NCI-H146 treated with DMSO at 0.1 percent for 48 hours (cell line): ENCODE measurements around the gene COX4I1.
A peak's percentile ranks its signal among the peaks of the same experiment; 100 is the strongest.
"Not testable (repeated sequence)": the region's sequence is repeated elsewhere in the genome, so short reads cannot be mapped to it uniquely, and the experiment has no call there.

ENCODE experiments used
- DNase-seq: peaks from one replicate; lab custom pipeline; 2025; ENCODE audit not compliant: unreplicated experiment; lab: John Stamatoyannopoulos, UW

The COX4I1 gene

DNA sequence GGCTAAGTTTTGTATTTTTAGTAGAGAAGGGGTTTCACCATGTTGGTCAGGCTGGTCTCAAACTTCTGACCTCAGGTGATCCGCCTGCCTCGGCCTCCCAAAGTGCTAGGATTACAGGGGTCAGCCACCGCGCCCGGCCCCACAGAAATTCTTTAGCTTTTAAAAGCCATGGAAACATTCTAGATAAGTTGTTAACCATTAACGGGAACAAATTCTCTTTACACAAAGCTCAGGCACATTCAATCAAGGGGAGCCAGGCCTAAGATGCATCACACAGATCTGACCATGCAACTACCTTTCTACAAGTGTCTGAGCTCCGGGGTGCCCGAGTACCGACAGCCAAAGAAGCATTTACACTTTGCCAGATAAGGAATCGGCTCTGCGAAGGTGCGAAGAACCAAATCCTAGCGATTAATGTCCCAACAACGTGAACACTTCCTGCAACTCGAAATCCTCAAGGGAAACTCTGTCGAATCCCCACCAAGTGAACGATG lies 1.2 kb upstream of the COX4I1 start:
- no peak for DNase-seq

DNA sequence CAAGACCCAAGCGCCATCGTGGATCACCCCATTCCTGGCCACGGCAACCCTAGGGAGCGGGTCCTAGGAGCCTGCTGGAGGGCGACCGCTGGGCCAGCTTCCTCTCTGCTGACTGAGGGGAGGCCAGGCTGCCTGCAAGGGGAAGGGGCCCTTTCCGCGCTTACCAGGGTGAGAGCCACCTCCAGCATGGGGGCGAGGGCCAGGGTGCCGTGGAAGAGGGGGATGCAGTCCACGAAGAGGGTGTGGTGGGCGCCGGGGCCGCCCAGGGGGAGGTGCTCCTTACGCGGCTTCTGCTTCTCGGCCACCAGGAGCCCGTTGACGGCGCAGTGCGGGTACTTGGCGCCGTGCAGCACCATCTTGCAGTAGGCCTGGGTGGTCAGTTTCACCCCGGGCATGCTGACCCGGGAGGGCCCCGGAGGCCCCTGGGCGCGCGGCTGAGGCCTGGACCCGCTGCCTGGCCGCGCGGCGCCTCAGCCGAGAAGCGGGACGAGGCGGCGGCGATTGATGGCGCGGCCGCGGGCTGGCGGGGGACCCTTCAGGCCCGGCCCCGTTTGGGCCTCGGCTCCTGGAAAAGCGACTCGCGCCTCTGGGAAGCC lies 496 bp upstream of the COX4I1 start:
- no peak for DNase-seq

DNA sequence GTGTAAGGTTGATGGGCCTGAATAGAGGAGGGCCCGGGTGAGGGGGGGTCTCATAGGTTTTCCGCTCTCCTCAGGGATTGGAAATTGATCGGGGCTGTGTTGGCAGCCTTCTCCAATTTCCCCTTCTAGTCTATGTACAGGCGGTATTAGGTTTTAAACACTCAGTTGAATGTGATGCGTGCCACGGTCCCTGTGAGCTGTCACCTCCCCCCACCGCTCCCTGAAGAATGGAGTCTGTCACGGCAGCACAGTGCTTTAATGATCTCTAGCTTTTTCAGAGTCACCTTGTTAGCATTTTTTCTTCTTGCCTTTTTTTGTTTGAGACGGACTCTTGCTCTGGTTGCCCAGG lies 800 bp downstream of the COX4I1 start:
- DNase-seq = peak; percentile 18

DNA sequence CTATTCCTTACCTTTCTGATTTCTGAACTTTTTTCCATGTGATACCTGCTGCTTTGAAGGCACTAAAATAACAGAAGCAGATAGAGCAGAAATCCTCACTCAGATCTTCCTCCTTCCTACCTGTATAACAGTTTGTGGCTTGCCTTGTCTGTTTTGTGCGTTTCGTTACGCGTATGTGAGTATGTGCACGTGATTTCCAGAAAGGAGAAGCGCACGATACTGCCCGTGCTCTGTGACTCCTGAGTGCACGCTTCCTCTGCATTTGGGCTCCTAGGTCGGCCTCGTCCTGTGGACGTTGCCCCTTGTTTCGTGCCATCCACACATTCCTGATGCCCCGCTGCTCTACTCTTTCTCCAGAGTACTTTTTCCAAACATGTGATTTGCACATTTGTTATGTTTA lies 4.1 kb downstream of the COX4I1 start:
- DNase-seq = no peak

DNA sequence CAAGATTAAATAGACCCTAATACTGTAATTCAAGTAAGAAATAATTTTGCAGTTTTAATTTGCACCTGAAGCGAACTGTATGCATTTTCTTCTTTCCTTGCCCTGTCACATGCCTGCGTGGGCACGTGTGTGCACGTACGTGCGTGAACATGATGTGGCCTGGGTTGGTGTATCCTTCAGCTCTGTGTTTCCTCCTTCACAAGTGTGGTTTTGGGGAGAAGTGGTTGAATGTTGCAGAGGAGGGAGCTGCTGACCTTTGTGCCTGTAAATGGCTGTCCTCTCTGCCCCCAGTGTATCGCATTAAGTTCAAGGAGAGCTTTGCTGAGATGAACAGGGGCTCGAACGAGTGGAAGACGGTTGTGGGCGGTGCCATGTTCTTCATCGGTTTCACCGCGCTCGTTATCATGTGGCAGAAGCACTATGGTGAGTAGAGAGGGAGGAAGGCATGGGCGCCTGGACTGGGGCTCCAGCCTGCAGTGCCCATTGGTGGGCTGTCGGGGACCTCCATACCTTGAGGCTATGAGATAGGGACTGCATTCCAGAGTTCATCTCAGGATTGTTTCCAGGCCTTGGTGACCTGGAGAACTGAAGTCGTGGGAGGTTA lies 6.0 kb downstream of the COX4I1 start:
- DNase-seq = no peak

DNA sequence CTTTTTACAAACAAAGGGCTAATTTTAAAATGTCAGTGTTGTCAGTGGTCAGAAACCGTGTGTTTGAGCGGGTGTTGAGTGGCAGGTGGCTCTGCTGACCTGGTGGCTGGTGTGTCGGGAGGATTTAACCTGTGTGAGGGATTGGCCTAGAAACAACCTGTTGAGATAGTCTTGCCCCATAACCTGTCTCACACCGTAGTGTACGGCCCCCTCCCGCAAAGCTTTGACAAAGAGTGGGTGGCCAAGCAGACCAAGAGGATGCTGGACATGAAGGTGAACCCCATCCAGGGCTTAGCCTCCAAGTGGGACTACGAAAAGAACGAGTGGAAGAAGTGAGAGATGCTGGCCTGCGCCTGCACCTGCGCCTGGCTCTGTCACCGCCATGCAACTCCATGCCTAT lies 7.0 kb downstream of the COX4I1 start:
- DNase-seq = no peak

DNA sequence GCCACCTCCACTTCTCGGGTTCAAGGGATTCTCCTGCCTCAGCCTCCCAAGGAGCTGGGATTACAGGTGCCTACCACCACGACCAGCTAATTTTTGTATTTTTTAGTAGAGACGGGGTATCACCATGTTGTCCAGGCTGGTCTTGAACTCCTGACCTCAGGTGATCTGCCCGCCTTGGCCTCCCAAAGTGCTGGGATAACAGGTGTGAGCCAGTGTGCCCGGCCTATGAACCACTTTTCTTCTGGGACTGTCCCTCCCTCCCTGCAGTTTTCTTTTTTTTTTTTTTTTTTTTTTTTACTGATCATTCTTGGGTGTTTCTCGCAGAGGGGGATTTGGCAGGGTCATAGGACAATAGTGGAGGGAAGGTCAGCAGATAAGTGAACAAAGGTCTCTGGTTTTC lies 7.8 kb downstream of the COX4I1 start:
- not testable (repeated sequence) for DNase-seq

DNA sequence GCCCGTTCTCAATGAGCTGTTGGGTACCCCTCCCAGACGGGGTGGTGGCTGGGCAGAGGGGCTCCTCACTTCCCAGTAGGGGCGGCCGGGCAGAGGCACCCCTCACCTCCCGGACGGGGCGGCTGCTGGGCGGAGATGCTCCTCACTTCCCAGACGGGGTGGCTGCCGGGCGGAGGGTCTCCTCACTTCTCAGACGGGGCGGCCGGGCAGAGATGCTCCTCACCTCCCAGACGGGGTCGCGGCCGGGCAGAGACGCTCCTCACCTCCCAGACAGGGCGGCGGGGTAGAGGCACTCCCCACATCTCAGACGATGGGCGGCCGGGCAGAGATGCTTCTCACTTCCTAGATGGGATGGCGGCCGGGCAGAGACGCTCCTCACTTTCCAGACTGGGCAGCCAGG lies 8.6 kb downstream of the COX4I1 start:
- DNase-seq = not testable (repeated sequence)

DNA sequence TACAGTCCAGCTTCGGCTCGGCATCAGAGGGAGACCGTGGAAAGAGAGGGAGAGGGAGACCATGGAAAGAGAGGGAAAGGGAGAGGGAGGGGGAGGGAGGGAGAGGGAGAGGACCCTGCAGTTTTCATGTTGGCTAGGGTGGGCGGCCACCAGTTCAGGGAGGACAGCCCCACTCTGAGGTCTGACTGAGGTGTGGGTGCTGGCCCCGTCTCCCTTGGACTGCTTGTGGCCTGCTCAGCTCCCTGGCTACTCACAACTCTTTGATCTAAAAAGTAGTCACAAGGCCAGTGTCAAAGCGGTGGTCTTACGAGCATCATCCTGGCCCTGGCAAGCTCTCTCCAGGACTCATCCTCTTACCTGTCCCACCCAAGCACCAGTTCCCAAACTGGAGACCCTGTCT lies 9.4 kb downstream of the COX4I1 start:
- DNase-seq = no peak

DNA sequence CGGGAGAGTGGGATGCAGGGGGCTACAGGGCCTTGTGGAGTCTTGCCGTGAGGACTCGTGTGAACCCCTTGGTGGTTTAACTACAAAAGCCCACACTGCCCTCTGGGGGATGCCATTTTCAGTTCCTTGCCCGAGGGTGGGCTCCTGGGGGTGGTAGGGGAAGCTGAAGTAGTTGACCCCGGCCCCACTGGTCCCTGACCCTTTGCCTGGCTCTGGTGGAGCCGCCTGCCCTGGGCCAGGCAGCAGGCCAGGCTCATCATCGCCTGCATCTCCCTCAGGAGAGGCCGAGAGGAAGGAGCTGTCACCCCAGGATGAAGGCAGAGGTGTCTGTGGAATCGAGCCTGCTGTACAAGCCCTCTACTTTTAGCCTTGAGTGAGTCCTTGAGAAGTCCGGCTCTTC lies 10.2 kb downstream of the COX4I1 start:
- DNase-seq = no peak

DNA sequence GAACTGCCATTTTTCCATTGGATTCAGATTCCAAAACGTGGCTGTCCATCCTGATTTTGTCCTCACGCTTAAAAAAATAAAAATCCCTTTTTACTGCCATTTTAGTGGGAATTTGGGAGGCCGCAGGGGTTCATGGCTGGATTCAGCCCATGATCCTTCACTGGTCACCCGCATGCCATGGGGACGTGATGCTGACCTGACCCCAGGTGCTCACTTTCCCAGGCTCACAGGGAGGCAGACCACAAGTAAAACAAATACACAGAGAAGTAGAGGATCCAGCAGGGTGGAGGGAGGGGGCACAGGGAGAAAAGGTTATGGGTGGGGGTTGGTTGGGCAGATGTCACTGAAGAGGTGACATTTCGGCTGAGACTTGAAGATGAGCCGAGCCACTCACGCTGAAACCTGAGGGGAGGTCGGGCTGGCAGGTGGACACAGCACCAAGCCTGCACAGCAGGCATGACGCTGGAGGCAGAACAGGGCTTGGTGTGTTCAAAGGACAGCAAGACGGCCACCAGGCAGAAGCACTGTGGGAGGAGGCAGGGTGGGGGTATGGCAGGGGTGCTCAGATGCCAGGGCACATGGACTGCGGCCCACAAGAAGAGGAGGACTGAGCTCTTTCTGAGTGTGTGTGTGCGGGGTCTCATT lies 10.7 kb downstream of the COX4I1 start:
- DNase-seq = no peak

DNA sequence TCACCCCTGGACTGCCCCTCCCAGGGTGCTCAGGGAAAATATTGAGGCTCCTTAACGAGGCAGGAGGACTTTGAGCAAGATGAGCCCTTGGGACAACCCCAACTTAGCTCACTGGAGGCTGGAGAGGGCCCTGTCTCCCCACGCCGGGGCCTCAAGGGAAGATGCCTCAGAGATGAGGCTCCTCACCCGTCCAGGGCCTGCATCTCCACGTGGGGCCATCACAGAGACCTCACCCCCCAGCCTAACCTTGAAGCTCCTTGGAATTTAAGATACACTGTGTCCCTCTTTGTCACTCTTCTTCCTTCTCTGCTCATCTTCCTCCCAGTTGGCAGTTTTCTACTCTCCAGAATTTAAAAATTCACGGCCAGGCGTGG lies 11.2 kb downstream of the COX4I1 start:
- DNase-seq = no peak

DNA sequence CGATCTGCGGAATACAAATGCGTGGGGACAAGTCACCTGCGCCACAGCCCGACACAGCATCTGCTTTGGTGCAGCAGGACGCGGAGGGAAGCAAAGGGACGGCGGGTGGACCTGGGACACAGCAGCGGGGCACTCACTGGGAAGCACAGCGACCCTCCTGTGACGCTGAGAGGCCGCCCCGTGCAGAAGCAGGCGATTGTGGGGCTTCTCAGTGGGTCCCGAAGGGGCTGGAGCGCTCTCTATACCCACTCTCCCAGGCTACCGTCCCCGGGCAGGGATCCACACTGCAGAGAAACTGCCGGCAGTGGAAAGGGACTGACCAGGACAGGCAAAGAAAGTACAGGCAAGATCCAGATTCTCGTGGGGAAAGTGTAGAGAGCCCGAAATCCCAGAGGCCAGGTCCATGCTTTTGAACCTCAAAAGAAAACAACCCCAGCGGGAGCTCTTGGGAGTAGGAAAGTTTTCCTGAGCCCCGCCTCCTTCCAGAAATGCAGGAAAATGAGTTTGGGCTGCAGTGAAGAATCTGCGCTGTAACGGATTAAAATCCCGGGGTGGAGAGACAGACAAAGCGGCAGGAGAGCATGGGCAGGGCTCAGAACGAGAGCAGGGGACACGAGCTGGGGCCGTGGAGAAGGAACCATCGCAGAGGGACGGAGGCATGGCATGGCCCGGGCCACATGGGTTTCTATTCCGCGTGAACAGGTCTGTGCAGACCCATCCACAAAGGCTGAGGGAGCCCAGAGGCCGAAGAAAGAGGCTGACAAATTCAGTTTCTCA lies 12.7 kb downstream of the COX4I1 start:
- no peak for DNase-seq

DNA sequence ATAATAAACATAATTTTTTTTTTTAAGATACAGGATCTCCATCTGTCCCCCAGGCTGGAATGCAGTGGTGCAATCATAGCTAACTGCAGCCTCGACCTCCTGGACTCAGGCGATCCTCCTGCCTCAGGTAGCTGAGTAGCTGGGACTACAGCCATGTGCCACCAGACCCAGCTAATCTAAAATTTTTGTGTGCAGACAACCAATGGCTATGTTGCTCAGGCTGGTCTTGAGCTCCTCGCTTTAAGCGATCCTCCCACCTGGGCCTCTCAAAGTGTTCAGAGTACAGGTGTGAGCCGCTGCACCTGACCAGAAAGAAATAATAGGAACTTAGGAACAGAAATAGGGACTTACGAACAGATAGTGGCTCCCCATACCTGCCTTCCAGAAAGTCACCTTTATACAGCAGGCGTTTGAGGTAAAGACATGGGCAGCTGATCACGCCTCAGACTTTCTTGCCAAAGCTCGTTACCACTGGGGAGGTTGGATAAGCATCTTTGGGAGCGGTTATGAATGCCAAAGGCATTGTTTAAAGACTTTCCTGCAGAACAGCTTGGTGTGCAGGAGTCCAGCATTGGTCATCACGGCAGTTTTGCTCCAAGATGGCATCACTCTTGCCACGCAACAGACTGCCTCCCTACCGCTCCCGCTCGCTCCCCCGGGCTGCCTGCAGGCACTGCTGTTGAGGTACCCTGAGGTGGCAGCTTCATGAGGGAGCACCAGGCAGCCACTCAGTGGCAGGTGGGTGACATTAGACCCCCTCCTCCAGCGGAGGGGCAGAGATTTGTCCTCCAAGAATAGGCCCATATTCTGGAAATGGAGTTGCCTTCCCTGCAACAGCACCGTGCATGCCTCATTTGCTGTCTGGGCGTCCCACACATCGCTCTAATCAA lies 13.6 kb downstream of the COX4I1 start:
- DNase-seq = no peak

DNA sequence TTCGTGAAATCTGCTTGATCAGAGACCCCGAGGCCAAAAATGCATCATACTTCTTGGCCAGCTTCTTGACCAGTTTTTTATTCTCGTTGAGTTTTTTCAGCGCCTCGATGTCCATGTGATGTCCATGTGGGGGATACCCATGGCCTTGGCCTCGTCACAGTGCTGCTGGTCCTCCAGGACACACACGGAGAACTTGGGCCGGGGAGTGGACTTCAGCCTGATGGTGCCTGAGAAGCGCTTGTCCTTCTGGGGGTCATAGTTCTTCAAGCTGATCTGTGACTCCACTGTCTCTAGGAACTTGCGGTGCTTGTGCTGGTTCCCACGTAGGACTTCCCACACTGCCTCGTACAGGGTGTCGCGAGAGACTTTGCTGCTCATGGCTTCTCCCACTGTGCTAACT lies 16.7 kb downstream of the COX4I1 start:
- DNase-seq = no peak

DNA sequence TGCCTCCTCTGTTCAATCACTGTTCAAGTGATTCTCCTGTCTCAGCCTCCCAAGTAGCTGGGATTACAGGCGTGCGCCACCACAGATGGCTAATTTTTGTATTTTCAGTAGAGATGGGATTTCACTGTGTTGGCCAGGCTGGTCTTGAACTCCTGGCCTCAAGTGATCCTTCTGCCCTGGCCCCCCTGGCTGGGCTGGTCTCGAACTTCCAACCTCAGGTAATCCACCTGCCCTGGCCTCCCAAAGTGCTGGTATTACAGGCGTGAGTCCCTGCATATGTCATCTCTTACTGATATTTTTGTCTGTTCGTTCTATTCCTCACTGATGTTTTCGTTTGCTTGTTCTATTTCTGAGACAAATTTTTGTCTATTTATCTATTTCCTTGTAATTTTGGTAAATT lies 17.7 kb downstream of the COX4I1 start:
- not testable (repeated sequence) for DNase-seq

DNA sequence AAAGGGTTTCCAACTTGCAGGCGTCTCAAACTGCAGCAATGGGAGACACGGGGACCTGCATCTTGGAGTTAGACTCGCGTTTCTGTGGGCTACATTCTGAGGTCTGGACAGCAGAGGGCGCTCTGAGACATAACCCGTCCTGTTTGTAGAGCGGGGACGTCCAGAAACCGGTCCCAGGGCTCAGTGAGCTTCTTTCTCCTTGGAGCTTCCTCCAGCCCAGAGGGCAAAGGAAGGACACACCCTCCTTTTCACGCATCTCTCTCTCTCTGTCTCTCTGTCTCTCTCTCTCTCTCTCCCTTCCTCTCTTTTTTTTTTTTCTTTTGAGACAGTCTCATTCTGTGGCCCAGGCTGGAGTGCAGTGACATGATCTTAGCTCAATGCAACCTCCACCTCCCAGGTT lies 19.8 kb downstream of the COX4I1 start:
- no peak for DNase-seq

DNA sequence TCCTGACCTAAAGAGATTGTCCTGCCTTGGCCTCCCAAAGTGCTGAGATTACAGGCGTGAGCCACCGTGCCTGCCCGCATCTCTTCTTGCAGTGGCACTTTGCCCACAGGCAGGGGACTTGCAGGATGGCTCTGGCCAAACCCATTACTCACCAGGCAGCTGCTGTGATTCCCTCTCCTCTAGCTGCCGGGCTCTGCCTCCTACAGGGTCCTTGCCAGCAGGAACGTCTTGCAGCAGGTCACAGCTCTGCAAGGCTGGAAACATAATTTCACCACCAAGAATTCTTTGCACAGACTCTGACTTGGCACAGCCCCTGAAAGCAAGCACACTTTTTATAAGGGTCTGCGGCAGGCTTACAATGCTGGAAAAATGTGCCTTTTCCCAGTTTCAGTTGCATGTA lies 20.3 kb downstream of the COX4I1 start:
- DNase-seq = peak; percentile 0

DNA sequence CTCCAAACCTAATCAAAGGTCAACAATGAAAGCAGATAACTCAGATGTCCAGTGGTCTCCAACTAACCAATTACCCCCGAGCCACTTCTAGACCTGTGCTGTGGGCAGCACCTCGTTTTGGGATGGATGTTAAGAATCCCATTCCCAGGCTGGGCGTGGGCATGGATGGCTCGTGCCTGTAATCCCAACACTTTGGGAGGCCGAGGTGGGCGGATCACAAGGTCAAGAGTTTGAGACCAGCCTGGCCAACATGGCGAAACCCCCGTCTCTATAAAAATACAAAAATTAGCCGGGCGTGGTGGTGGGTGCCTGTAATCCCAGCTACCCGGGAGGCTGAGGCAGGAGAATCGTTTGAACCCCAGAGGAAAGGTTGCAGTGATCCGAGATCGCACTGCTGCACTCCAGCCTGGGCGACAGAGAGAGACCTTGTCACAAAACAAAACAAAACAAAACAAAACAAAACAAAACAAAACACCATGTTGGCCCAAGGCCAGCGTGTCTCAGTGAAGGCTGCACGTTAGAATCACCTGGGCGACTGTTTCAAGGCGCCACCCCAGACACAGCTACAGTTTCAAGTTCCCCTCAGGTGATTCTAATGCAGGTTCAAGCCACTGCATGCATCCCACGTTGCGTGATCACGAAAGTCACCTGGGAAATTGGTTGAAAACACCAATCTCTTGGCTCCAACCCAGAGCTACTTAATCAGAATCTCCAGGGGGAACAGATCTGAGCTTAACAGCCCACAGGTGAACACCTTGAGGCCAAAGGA lies 21.3 kb downstream of the COX4I1 start:
- DNase-seq = no peak

DNA sequence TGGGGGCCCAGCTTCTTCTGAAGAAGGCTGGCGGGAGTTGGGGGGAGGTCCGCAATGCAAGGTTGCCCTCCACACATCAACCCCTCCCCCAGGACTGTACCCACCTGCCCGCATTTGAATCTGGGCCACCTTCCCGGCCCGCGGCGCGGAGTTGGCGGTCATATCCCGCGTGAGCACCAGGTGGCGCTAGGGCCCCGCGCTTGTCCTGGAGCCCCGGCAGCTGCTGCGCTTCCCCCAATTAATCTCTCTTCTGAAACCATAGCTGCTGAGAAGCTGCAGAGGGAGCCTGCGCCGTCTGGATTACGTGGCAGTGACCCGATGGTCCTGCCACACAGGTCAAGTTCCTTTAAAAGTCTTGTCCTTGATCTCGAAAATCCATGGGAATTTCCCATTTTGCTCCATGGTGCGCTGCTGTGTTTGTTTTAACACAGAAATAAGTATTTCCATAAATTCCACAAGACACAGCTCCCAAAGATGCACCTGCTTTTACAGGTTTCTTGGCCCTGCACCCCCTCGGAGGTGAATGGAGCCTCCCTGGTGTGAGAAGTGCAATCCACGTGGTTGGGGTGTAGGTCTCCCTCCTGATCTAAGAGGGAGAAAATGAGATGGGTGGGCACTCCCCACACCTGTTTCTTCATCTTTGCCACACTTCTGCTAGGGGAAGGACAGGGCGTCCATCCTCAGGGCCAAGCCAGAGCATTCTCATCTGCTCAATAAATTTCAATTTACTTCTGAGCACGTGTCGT lies 22.1 kb downstream of the COX4I1 start:
- peak; percentile 30 for DNase-seq
